A549 (cell line): ENCODE results near the gene DPY19L3. TPM values are rescaled to one million over a fixed set of nuclear protein-coding genes. Genes with fewer than 3 reads are reported as not detected.
A peak's percentile ranks its signal among the peaks of the same experiment; 100 is the strongest.

Source experiments
- ATAC-seq, 2 experiments: fragments of 200-7000 bp in 1 of 2; fragments of >200 bp in 1 of 2; cut with Nextera tagmentation in 1 of 2; cut with Tn5 transposase in 1 of 2; 3 replicates each; pipeline versions ENCODE4 v1.8.0 to v1.9.1; 2018 to 2020; ENCODE audit warnings: mild to moderate bottlenecking in 1 of 2, moderate library complexity in 1 of 2
- CTCF ChIA-PET: fragments of 300-600 bp; sonication (Branson Sonifier 250); formaldehyde crosslinking; extraction: SDS; loops from one replicate; lab custom pipeline; 2021; ENCODE audit warnings: antibody characterized with exemption, inconsistent platforms; lab: Yijun Ruan, JAX
- POLR2A ChIA-PET: fragments of 350-600 bp; formaldehyde crosslinking; extraction: SDS; loops from one replicate; lab custom pipeline; 2021; ENCODE audit warnings: antibody characterized with exemption, inconsistent platforms; lab: Yijun Ruan, JAX
- DNase-seq, 2 experiments: peaks; one replicate each; pipeline versions ENCODE4 v3.0.0 to v3.0.0-alpha.2; 2011 to 2016; ENCODE audit warnings: low read depth in 1 of 2, low spot score in 1 of 2
- FAIRE-seq: peaks from 2 replicates; lab custom pipeline; 2011; peaks lifted over from hg19 to GRCh38; lab: Jason Lieb, UNC
- H3K27ac ChIP-seq, 2 experiments: fragments of >200 bp; sonication (Bioruptor Twin); formaldehyde crosslinking; 3 replicates each; pipeline ENCODE4 v1.5.1; 2016 to 2017
- H3K4me1 ChIP-seq: fragments of >200 bp; sonication (Bioruptor Twin); formaldehyde crosslinking; 3 replicates; pipeline ENCODE4 v1.6.1; 2016
- H3K4me2 ChIP-seq: fragments of >200 bp; sonication (Bioruptor Twin); formaldehyde crosslinking; 3 replicates; pipeline ENCODE4 v1.6.1; 2016
- H3K4me3 ChIP-seq: fragments of >200 bp; sonication (Bioruptor Twin); formaldehyde crosslinking; 3 replicates; pipeline ENCODE4 v1.5.1; 2016
- H3K9me3 ChIP-seq: fragments of >200 bp; sonication (Bioruptor Twin); formaldehyde crosslinking; 3 replicates; pipeline ENCODE4 v1.6.1; 2016
- BCL3 ChIP-seq: fragments of >200 bp; sonication (Bioruptor Twin); formaldehyde crosslinking; IDR thresholded peaks from 3 replicates; pipeline ENCODE4 v1.6.1; 2016
- CBX8 ChIP-seq: fragments of 200-600 bp; sonication (generic); IDR thresholded peaks from 2 replicates; pipeline ENCODE4 v1.6.1; 2016
- CEBPB ChIP-seq, 2 experiments: fragments of >200 bp in 1 of 2; sonication (Bioruptor Twin) in 1 of 2; formaldehyde crosslinking in 1 of 2; IDR thresholded peaks; 2 replicates each; pipeline ENCODE4 v1.6.1; 2012 to 2016
- ELK1 ChIP-seq: fragments of 150-350 bp; IDR thresholded peaks from 2 replicates; pipeline ENCODE4 v1.6.1; 2014; ENCODE audit warnings: low read depth, mild to moderate bottlenecking, low read length
- EP300 ChIP-seq, 2 experiments: fragments of >200 bp; sonication (Bioruptor Twin); formaldehyde crosslinking; IDR thresholded peaks; 2 replicates in 1 of 2; 3 replicates in 1 of 2; pipeline ENCODE4 v1.6.1; 2016 to 2017
- FOSL2 ChIP-seq, 2 experiments: fragments of 450-650 bp in 1 of 2; fragments of >200 bp in 1 of 2; sonication (Bioruptor Twin) in 1 of 2; formaldehyde crosslinking; IDR thresholded peaks; 2 replicates each; pipeline versions ENCODE4 v1.5.0 to v1.6.1; 2016 to 2020; ENCODE audit warnings: mild to moderate bottlenecking in 1 of 2, moderate library complexity in 1 of 2
- HEYL ChIP-seq: fragments of 250-450 bp; sonication (Bioruptor Pico); IDR thresholded peaks from 2 replicates; pipeline ENCODE4 v1.8.0; 2021; ENCODE audit warnings: mild to moderate bottlenecking, moderate library complexity
- HMGXB4 ChIP-seq: fragments of 250-450 bp; sonication (Bioruptor Pico); IDR thresholded peaks from 2 replicates; pipeline ENCODE4 v1.5.0; 2021; ENCODE audit warnings: mild to moderate bottlenecking, moderate library complexity, borderline replicate concordance
- HOXB13 ChIP-seq: fragments of 250-450 bp; sonication (Bioruptor Pico); IDR thresholded peaks from 2 replicates; pipeline ENCODE4 v1.5.0; 2020; ENCODE audit warnings: low read depth, mild to moderate bottlenecking, moderate library complexity
- HOXB5 ChIP-seq: fragments of 250-450 bp; sonication (Bioruptor Pico); IDR thresholded peaks from 2 replicates; pipeline ENCODE4 v1.5.0; 2020; ENCODE audit warnings: mild to moderate bottlenecking, moderate library complexity
- JUN ChIP-seq, 2 experiments: fragments of >200 bp; sonication (Bioruptor Twin); formaldehyde crosslinking; IDR thresholded peaks; 2 replicates in 1 of 2; 3 replicates in 1 of 2; pipeline ENCODE4 v1.6.1; 2016 to 2017
- JUNB ChIP-seq: fragments of >200 bp; sonication (Bioruptor Twin); formaldehyde crosslinking; IDR thresholded peaks from 2 replicates; pipeline ENCODE4 v1.6.1; 2016
- KDM5A ChIP-seq: fragments of 200-600 bp; sonication (generic); IDR thresholded peaks from 2 replicates; pipeline ENCODE4 v1.6.1; 2016; ENCODE audit warnings: antibody characterized with exemption, mild to moderate bottlenecking
- MAFK ChIP-seq: fragments of 450-650 bp; IDR thresholded peaks from 2 replicates; pipeline ENCODE4 v1.6.1; 2014; ENCODE audit not compliant: partially characterized antibody
- MAX ChIP-seq: IDR thresholded peaks from 2 replicates; pipeline ENCODE4 v1.6.1; 2012
- MAZ ChIP-seq: fragments of 150-350 bp; IDR thresholded peaks from 2 replicates; pipeline ENCODE4 v1.6.1; 2014; ENCODE audit warnings: antibody characterized with exemption, low read depth, low read length, borderline replicate concordance
- RAD21 ChIP-seq, 2 experiments: fragments of >200 bp in 1 of 2; sonication (Bioruptor Twin) in 1 of 2; formaldehyde crosslinking in 1 of 2; IDR thresholded peaks in 1 of 2; conservative IDR thresholded peaks in 1 of 2; 2 replicates in 1 of 2; 3 replicates in 1 of 2; pipeline ENCODE4 v1.6.1; 2012 to 2018; ENCODE audit warnings: inconsistent platforms in 1 of 2
- RARB ChIP-seq: fragments of 250-450 bp; sonication (Bioruptor Pico); IDR thresholded peaks from 2 replicates; pipeline ENCODE4 v1.8.0; 2021; ENCODE audit warnings: mild to moderate bottlenecking, moderate library complexity
- RFX5 ChIP-seq: fragments of 450-650 bp; IDR thresholded peaks from 2 replicates; pipeline ENCODE4 v1.7.1; 2014; ENCODE audit warnings: antibody characterized with exemption, mild to moderate bottlenecking, moderate library complexity
- RNF2 ChIP-seq: fragments of 200-600 bp; sonication (generic); IDR thresholded peaks from 2 replicates; pipeline ENCODE4 v1.6.1; 2016; ENCODE audit warnings: low read depth, mild to moderate bottlenecking, antibody characterized with exemption, moderate library complexity, borderline replicate concordance
- USF2 ChIP-seq: fragments of 450-650 bp; IDR thresholded peaks from 2 replicates; pipeline ENCODE4 v1.6.1; 2014; ENCODE audit warnings: antibody characterized with exemption
- ZC3H11A ChIP-seq: fragments of 450-650 bp; IDR thresholded peaks from 2 replicates; pipeline ENCODE4 v1.6.1; 2014; ENCODE audit warnings: antibody characterized with exemption, mild to moderate bottlenecking
- WGBS: methylation state at CpG from one replicate; pipeline ENCODE4 v1.1.6; 2017; ENCODE audit errors: missing lambda C conversion rate; 5-methylcytosine and 5-hydroxymethylcytosine counted together
- polyA plus RNA-seq, 4 experiments: library from polyadenylated mRNA; depleted of rRNA in 3 of 4; stranded (reverse); fragments of >200 nt; fragmentation: RNase III in 1 of 4; extraction: RNeasy Plus Mini Kit Qiagen cat#74134 plus additional on column Dnase treatment in 1 of 4; gene quantifications; 2 replicates in 3 of 4; 3 replicates in 1 of 4; pipeline ENCODE4 v1.2.3, GENCODE V29; 2011 to 2017
- TF ChIP-seq, protein P1 (sequence below): fragments of 250-450 bp; sonication (Bioruptor Pico); IDR thresholded peaks from 2 replicates; pipeline ENCODE4 v1.5.0; 2020; ENCODE audit warnings: low read depth, mild to moderate bottlenecking, moderate library complexity
- TF ChIP-seq, protein P2 (sequence below): fragments of >200 bp; sonication (Bioruptor Twin); formaldehyde crosslinking; IDR thresholded peaks from 3 replicates; pipeline ENCODE4 v1.5.1; 2016

Gene DPY19L3
- polyA plus RNA-seq, 2 of the 4 experiments (the other 2 are of a cell fraction), result 15.7 to 28.9 TPM

DNA sequence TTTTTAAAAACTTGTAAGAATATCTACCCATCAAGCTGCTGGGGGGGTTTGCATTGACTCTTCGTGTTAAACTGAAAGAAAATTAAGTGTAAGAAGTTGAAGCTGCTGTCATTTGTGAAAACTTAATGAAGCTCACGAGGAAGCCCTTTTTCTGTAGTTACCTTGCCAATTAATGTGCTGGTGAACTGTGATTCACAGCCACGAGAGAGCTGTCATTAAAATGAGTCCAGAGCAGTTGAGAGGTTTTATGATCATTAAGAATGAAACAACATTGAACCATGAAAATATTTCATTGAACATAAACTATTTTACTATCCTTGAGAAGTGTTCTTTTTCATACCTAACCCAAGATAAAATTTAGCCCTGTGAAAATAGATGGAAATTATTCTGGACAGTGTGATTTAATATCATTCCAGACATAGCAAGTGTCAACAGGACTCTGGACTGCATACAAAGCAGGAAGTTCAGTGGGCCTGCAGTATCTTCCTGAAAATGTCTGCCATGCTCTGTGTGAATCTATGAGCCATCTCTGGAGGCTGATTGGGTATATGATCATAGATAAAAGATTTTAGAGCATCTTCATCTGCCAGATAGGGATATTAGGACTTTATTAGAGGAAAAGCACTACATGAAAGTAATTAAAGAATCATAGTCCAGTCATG, 53.8 kb downstream of the DPY19L3 start:
- no peak for FAIRE-seq
- H3K9me3 ChIP-seq, result no peaks in the 10 kb centered on the region
- H3K4me3 ChIP-seq, result no peak overlapping the region
- no peaks in the 10 kb centered on the region for H3K4me1 ChIP-seq
- no peak overlapping the region for H3K4me2 ChIP-seq
- POLR2A ChIA-PET, result no interaction called here
- 68% methylated on average over 3 of the region's 3 CpGs for WGBS
- no peak for DNase-seq
- H3K27ac ChIP-seq, result no peak overlapping the region
- CTCF ChIA-PET, result interaction anchor here (1.0 kb wide), 1 partner anchor 14 kb away, joined by 4 read pairs; no protein-coding TSS in a partner anchor
- peak in 1 of 2 experiments; percentile 39; a peak in 1 of 6 replicates for ATAC-seq
- TF ChIP-seq RNF2, result no peak
- no peak for TF ChIP-seq ELK1
- no peak for TF ChIP-seq RARB (CRISPR knock-in tag)
- no peak for TF ChIP-seq FOSL2 (IDR thresholded peaks at IDR 0.05)
- TF ChIP-seq FOSL2 (CRISPR knock-in tag; IDR thresholded peaks at IDR 0.05), result no peak
- TF ChIP-seq, protein P1, sequence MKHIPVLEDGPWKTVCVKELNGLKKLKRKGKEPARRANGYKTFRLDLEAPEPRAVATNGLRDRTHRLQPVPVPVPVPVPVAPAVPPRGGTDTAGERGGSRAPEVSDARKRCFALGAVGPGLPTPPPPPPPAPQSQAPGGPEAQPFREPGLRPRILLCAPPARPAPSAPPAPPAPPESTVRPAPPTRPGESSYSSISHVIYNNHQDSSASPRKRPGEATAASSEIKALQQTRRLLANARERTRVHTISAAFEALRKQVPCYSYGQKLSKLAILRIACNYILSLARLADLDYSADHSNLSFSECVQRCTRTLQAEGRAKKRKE, result no peak
- no peak for TF ChIP-seq MAZ
- TF ChIP-seq RFX5, result no peak
- TF ChIP-seq, all 56 proteins: peak for 0

DNA sequence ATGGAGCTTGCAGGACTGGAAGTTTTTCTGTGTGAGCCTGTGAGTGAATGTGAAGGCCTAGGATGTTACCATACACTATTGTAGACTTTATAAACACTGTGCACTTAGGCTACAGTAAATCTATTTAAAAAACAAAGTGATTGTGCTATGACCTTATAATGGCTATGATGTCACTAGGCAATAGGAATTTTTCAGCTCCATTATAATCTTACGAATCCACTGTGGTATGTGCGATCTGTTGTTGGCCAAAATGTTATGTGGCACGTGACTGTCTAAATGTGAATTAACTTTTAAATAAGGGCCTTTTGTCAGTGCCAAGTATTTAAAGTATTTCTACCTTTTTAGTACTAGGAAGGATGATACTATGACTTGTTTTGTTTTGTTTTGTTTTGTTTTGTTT, 54.9 kb downstream of the DPY19L3 start:
- CTCF ChIA-PET, result interaction anchor here (0.7 to 1.3 kb wide), 3 partner anchors 12 to 121 kb away, joined by 3 to 5 read pairs (median 3); no protein-coding TSS in a partner anchor
- 96% methylated on average over 3 of the region's 3 CpGs for WGBS
- no peak for ATAC-seq
- Histone ChIP-seq H3K9me3 (no peaks in the 10 kb centered on the region), H3K4me1 (no peaks in the 10 kb centered on the region), H3K4me2 (no peak overlapping the region), H3K4me3 (no peak overlapping the region), H3K27ac (no peak overlapping the region)
- TF ChIP-seq, protein P2, sequence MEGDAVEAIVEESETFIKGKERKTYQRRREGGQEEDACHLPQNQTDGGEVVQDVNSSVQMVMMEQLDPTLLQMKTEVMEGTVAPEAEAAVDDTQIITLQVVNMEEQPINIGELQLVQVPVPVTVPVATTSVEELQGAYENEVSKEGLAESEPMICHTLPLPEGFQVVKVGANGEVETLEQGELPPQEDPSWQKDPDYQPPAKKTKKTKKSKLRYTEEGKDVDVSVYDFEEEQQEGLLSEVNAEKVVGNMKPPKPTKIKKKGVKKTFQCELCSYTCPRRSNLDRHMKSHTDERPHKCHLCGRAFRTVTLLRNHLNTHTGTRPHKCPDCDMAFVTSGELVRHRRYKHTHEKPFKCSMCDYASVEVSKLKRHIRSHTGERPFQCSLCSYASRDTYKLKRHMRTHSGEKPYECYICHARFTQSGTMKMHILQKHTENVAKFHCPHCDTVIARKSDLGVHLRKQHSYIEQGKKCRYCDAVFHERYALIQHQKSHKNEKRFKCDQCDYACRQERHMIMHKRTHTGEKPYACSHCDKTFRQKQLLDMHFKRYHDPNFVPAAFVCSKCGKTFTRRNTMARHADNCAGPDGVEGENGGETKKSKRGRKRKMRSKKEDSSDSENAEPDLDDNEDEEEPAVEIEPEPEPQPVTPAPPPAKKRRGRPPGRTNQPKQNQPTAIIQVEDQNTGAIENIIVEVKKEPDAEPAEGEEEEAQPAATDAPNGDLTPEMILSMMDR, result no peak
- TF ChIP-seq MAFK (no peak), JUN (IDR thresholded peaks at IDR 0.05) (no peak), ZC3H11A (no peak), HOXB5 (CRISPR knock-in tag) (no peak), JUNB (no peak), HOXB13 (CRISPR knock-in tag) (no peak), USF2 (no peak), MAX (no peak), RAD21 (conservative IDR thresholded peaks at IDR 0.05 in 1 of 2, IDR thresholded peaks at IDR 0.05 in 1 of 2) (no peak), KDM5A (no peak), BCL3 (no peak), HEYL (no peak), CEBPB (IDR thresholded peaks at IDR 0.05) (no peak), CBX8 (no peak), EP300 (IDR thresholded peaks at IDR 0.05) (no peak), RNF2 (no peak), HMGXB4 (CRISPR knock-in tag) (no peak)
- DNase-seq, result no peak
- POLR2A ChIA-PET, result no interaction called here
- FAIRE-seq, result peak; percentile 98
